ENCODE results near the gene ARHGEF17.
A peak's percentile ranks its signal among the peaks of the same experiment; 100 is the strongest.

The ARHGEF17 gene

DNA sequence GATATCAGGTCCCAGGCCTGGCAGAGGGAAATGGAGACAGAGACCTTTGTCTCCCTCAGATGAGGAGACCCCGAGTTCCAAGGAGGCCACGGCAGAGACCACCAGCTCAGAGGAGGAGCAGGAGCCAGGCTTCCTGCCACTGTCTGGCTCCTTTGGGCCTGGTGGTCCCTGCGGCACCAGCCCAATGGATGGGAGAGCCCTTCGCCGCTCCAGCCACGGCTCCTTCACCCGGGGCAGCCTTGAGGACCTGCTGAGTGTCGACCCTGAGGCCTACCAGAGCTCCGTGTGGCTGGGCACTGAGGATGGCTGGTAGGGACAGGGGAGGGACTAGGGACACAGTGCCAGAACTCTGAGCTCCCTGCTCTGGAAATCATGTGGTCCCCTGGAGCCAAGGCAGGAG, 55.1 kb downstream of the ARHGEF17 start:
- TF ChIP-seq, protein P1, sequence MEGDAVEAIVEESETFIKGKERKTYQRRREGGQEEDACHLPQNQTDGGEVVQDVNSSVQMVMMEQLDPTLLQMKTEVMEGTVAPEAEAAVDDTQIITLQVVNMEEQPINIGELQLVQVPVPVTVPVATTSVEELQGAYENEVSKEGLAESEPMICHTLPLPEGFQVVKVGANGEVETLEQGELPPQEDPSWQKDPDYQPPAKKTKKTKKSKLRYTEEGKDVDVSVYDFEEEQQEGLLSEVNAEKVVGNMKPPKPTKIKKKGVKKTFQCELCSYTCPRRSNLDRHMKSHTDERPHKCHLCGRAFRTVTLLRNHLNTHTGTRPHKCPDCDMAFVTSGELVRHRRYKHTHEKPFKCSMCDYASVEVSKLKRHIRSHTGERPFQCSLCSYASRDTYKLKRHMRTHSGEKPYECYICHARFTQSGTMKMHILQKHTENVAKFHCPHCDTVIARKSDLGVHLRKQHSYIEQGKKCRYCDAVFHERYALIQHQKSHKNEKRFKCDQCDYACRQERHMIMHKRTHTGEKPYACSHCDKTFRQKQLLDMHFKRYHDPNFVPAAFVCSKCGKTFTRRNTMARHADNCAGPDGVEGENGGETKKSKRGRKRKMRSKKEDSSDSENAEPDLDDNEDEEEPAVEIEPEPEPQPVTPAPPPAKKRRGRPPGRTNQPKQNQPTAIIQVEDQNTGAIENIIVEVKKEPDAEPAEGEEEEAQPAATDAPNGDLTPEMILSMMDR (conservative IDR thresholded peaks at IDR 0.05; ENCODE audit: low read depth, low read length), result no peak

GRCh38 chr11:73365352-73366264, 57.5 kb downstream of the ARHGEF17 start:
- TF ChIP-seq, protein P1 (conservative IDR thresholded peaks at IDR 0.05; ENCODE audit: low read depth, low read length), result no peak
- no peak overlapping the region for H3K4me3 ChIP-seq (ENCODE audit: low read depth, low read length)
- DNase-seq (ENCODE audit: low read depth), result no peak

More for the DNA sequence above, 55.1 kb downstream of the ARHGEF17 start:
- DNase-seq (ENCODE audit: low read depth), result no peak
- no peak overlapping the region for H3K4me3 ChIP-seq (ENCODE audit: low read depth, low read length)

DNA sequence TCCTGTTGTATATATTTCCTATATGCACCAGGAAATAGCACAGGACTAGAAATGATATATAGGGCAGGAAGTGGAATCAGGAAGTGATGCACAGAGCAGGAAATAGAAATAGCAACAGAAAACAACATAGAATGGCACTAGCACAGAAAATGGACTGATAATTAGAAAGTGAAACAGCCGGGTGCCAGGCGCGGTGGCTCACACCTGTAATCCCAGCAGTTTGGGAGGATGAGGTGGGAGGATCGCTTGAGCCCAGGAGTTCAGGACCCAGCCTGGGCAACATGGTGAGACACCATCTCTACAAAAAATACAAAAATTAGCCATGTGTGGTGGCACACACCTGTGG, 58.2 kb downstream of the ARHGEF17 start:
- no peak overlapping the region for H3K4me3 ChIP-seq (ENCODE audit: low read depth, low read length)
- DNase-seq (ENCODE audit: low read depth), result no peak
- TF ChIP-seq, protein P1 (conservative IDR thresholded peaks at IDR 0.05; ENCODE audit: low read depth, low read length), result no peak

- H3K4me3 ChIP-seq (ENCODE audit: low read depth, low read length), result no peak overlapping the region
- TF ChIP-seq, protein P1 (conservative IDR thresholded peaks at IDR 0.05; ENCODE audit: low read depth, low read length), result no peak
- no peak for DNase-seq (ENCODE audit: low read depth)
Observed at GRCh38 chr11:73366953-73367352, 58.9 kb downstream of the ARHGEF17 start.

DNA sequence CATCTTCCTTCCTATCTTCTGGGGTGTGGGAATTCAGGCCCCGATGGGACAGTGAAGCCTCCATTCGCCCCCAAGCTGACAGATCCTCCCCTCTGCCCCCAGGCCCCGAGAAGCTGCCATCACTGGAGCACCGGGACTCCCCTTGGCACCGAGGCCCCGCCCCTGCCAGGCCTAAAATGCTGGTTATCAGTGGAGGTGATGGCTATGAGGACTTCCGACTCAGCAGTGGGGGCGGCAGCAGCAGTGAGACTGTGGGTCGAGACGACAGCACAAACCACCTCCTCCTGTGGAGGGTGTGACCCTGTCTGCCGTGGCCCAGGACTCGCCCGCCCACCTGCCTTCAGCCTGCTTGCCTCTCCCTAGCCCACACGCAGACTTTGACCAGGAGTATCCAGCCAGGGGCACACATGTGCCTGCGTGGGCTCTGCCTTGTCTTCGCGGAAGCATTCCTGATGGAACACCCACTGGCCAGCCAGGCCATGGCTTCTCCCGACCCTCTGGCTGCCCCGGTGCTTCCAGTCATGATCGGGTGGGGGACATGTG, 59.5 kb downstream of the ARHGEF17 start:
- TF ChIP-seq, protein P1 (conservative IDR thresholded peaks at IDR 0.05; ENCODE audit: low read depth, low read length), result no peak
- no peak overlapping the region for H3K4me3 ChIP-seq (ENCODE audit: low read depth, low read length)
- no peak for DNase-seq (ENCODE audit: low read depth)

DNA sequence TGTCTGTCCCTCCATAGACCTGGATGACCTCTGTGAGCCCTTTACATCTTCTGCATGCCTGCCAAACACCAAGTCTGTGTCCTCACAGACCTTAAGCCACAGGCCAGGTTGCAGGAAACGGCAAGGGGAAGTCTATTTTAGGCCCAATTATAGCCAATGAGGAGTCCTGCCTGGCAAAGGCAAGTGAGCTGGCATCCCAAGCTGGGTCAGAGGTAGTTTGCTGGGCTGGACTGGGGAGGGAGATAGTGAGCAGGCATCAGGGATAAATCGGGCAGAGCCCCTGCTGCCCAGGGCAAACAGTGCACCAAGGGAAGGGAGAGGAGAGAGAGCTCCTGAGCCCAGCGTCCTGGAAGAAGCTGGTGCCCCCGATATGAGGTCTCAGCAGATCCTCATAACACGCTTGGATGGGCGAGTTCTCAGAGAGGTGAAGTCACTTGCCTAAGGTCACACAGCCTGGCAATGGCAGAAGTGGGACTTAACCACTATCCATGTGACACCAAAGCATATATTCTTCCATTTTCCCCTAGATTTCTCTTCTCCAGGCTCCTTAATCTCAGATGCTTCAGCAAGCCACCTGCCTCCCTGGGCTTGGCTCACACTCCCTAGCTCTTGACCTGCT, 64.4 kb downstream of the ARHGEF17 start:
- H3K4me3 ChIP-seq (ENCODE audit: low read depth, low read length), result no peak overlapping the region
- peak; percentile 36 for DNase-seq (ENCODE audit: low read depth)
- TF ChIP-seq, protein P1 (conservative IDR thresholded peaks at IDR 0.05; ENCODE audit: low read depth, low read length), result peak; percentile 34

Measured in choroid plexus epithelial cell (primary cell).